ENCODE data around the gene ATP11A.

The ATP11A gene

DNA sequence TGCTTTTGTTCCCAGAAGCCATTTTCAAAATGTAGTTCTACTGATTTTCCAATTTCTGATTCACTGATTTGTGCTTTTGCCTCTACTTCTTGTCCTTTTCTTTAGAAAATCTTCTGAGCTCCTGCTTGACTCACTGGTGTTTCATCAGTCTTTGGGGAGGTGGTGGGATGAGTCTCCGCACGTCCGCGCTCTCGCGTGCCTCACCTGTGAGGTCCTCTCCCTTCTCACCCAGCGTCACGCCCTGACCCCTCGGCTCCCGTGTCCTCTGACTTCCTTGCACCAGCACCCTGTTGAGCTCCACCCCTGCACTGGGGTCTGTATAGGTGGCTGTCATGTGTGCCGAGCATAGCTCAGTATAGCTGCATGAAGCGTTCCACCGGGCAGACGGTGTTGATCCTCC, 226.5 kb downstream of the ATP11A start:
- FAIRE-seq = no peak

GRCh38 chr13:112917056-112917664, 227.3 kb downstream of the ATP11A start:
- FAIRE-seq = no peak

GRCh38 chr13:112917737-112918136, 227.9 kb downstream of the ATP11A start:
- FAIRE-seq = no peak

GRCh38 chr13:112918266-112918665, 228.4 kb downstream of the ATP11A start:
- no peak for FAIRE-seq

- FAIRE-seq = no peak
These were observed 228.9 kb downstream of the ATP11A start for GRCh38 chr13:112918746-112919145.

- no peak for FAIRE-seq
These were observed 234.1 kb downstream of the ATP11A start for GRCh38 chr13:112923962-112924361.

DNA sequence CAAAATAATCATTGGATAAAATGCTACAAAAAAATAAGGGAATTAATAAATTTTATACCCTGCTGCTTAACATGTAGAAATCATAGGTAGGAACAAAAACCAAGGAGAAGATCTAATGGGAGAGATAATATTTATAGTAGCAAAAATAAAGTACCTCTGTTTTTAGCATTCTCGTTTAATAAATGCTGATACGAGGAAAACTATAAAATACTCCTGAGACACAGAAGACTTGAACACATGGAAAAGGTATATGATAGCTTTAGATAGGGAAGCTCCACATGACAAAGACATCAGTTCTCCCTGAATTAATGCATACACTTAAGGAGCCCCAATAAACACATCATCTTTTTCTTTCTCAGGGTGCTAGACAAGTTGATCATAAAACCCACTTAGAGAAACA, 234.5 kb downstream of the ATP11A start:
- FAIRE-seq = no peak

GRCh38 chr13:112926003-112926402, 236.2 kb downstream of the ATP11A start:
- FAIRE-seq = no peak

- FAIRE-seq = no peak
These were observed 237.2 kb downstream of the ATP11A start for GRCh38 chr13:112926993-112927392.

GRCh38 chr13:112928020-112928971, 238.5 kb downstream of the ATP11A start:
- no peak for FAIRE-seq

DNA sequence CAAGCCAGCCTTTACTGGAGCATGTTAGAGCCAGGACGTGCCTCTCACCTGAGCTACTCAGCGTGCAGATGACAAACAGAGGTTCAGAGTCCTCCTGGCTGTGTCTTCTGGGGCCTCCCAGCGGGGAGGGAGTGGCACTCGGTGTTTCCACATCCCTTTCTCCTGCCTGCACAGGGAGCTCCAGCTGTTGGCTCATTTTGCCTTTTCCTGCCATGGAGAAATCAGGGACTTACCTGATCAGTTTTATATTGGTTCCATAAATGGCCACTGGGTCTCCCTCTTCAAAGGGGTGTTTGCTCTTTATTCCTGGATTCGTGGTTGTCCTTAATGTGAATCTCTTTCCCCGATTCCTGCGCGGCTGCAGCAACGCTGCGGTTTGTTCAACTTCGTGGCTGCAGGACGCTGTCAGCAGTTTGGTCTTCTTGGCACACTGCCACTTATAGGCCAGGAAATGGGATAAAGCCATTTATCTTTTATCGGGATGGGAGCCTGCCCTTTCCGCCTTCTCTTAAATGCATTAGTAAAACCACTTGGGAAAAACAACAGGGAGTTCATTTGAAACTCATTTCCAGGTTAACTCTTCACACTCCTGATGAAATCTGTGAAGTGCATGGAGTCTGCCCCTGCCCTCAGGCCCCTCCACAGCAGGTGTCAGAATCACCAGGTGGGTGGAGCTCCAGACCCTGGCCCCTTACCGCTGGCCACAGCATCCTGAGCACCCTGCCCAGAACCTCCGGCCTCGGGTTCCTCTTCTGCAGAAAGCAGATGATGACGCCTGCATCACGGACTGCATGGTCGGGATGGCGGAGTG, 239.3 kb downstream of the ATP11A start:
- no peak for FAIRE-seq

DNA sequence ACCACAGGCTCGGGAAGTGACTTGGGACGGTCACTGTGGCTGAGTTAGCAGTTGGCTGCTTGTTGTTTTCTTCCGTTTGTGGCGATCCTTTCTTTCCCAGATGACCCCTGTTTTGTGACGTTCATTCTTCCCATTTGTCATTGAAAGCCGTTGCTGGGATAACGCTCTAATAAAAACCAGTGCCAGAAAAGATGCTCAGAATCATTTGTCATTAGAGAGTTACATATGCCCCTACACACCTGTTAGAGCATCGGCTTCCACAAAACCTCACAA, 239.9 kb downstream of the ATP11A start:
- FAIRE-seq = no peak

DNA sequence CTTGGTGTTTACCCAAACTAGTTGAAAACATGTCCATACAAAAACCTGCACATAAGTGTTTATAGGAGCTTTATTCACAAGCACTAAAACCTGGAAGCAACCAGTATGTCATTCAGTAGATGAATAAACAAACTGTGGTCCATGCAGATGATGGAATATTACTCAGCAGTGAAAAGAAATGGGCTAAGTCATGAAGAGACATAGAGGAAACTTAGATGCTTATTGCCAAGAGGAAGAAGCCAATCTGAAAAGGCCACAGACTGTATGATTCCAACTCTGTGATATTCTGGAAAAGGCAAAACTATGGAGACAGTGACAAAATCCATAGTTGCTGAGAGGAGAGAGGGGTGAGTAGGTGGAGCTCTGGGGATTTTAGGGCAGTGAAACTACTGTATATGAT, 240.4 kb downstream of the ATP11A start:
- FAIRE-seq = no peak

- no peak for FAIRE-seq
These were observed 241.4 kb downstream of the ATP11A start for GRCh38 chr13:112931028-112931934.

DNA sequence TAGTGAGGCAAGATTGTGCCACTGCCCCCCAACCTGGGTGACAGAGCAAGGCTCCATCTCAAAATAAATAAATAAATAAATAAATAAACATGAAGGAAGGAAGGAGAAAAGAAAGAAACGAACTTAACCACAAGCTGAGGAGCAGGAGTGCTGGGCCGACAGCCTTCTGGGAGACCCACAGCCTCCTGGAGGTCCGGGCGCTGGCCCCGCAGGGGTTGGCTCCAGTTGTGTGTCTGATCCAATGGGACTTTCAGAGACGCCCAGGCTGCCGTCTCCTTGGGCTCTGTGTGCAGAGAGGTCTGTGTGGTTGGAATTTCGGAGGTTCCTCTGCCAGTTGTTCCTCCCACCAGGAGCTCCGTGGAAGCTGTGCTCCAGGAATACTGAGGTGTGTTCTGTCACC, 243.1 kb downstream of the ATP11A start:
- FAIRE-seq = no peak

- no peak for FAIRE-seq
These were observed 243.8 kb downstream of the ATP11A start for GRCh38 chr13:112933649-112934048.

- FAIRE-seq = no peak
These were observed 244.2 kb downstream of the ATP11A start for GRCh38 chr13:112934078-112934477.
